ENCODE measurements around the gene SPARC.

SPARC gene

GRCh38 chr5:151720215-151720614, 33.5 kb upstream of the SPARC start:
- TF ChIP-seq ZBTB7A (IDR thresholded peaks at IDR 0.05; ENCODE audit: low read depth): no peak
- TF ChIP-seq CREB1 (IDR thresholded peaks at IDR 0.05; ENCODE audit: low read depth): no peak
- TF ChIP-seq EP300 (IDR thresholded peaks at IDR 0.05; ENCODE audit: borderline replicate concordance): no peak
- TF ChIP-seq RAD21 (IDR thresholded peaks at IDR 0.05; ENCODE audit: low read depth): no peak
- no peak for TF ChIP-seq YY1 (IDR thresholded peaks at IDR 0.05; ENCODE audit: low read depth)
- TF ChIP-seq NFIC (IDR thresholded peaks at IDR 0.05): no peak

- TF ChIP-seq TAF1 (IDR thresholded peaks at IDR 0.05; ENCODE audit: low read depth) (no peak), RAD21 (IDR thresholded peaks at IDR 0.05; ENCODE audit: low read depth) (peak; percentile 83)
Observed at GRCh38 chr5:151719228-151720000, 32.7 kb upstream of the SPARC start.

GRCh38 chr5:151718646-151719045, 31.9 kb upstream of the SPARC start:
- no peak for TF ChIP-seq ZBTB7A (IDR thresholded peaks at IDR 0.05; ENCODE audit: low read depth)
- no peak for TF ChIP-seq REST (IDR thresholded peaks at IDR 0.05; ENCODE audit: low read depth)
- TF ChIP-seq USF1 (IDR thresholded peaks at IDR 0.05): no peak

- TF ChIP-seq EP300 (IDR thresholded peaks at IDR 0.05; ENCODE audit: borderline replicate concordance): no peak
- TF ChIP-seq ZBTB7A (IDR thresholded peaks at IDR 0.05; ENCODE audit: low read depth): no peak
- no peak for TF ChIP-seq CEBPB (IDR thresholded peaks at IDR 0.05)
- no peak for TF ChIP-seq USF1 (IDR thresholded peaks at IDR 0.05)
- TF ChIP-seq TCF12 (IDR thresholded peaks at IDR 0.05; ENCODE audit: low read depth): no peak
Observed at GRCh38 chr5:151718153-151718552, 31.4 kb upstream of the SPARC start.

GRCh38 chr5:151717416-151717815, 30.7 kb upstream of the SPARC start:
- TF ChIP-seq USF1 (IDR thresholded peaks at IDR 0.05) (no peak), EP300 (IDR thresholded peaks at IDR 0.05; ENCODE audit: borderline replicate concordance) (no peak), TAF1 (IDR thresholded peaks at IDR 0.05; ENCODE audit: low read depth) (no peak), EGR1 (IDR thresholded peaks at IDR 0.05) (no peak), FOXM1 (IDR thresholded peaks at IDR 0.05; ENCODE audit: borderline replicate concordance, low read depth) (no peak), TCF12 (IDR thresholded peaks at IDR 0.05; ENCODE audit: low read depth) (no peak), NFIC (IDR thresholded peaks at IDR 0.05) (no peak), ZBTB7A (IDR thresholded peaks at IDR 0.05; ENCODE audit: low read depth) (no peak), RAD21 (IDR thresholded peaks at IDR 0.05; ENCODE audit: low read depth) (no peak), REST (IDR thresholded peaks at IDR 0.05; ENCODE audit: low read depth) (no peak), CEBPB (IDR thresholded peaks at IDR 0.05) (no peak), MAX (IDR thresholded peaks at IDR 0.05) (no peak), TEAD4 (IDR thresholded peaks at IDR 0.05) (no peak), CREB1 (IDR thresholded peaks at IDR 0.05; ENCODE audit: low read depth) (no peak)

- TF ChIP-seq TCF12 (IDR thresholded peaks at IDR 0.05; ENCODE audit: low read depth) (no peak), YY1 (IDR thresholded peaks at IDR 0.05; ENCODE audit: low read depth) (0 out of 2 replicates have a peak, but pooled peaks have one; percentile 38), NFIC (IDR thresholded peaks at IDR 0.05) (no peak), CEBPB (IDR thresholded peaks at IDR 0.05) (no peak), MAX (IDR thresholded peaks at IDR 0.05) (no peak)
Observed at GRCh38 chr5:151709109-151709735, 22.5 kb upstream of the SPARC start.

All from Ishikawa (cell line).